Spleen (tissue), 11 donors: ENCODE results near the gene EFEMP2. TPM values are rescaled to one million over a fixed set of nuclear protein-coding genes. Genes with fewer than 3 reads are reported as not detected.

Source experiments
- DNase-seq: peaks from one replicate; pipeline ENCODE4 v3.0.0-alpha.2; 2020
- H3K27ac ChIP-seq, 8 donors: fragments of 200-600 bp; sonication (generic) in 7 of 8; 1 replicate in 4 of 8; 2 replicates in 4 of 8; pipeline versions ENCODE4 v1.5.0 to v1.8.0; 2016 to 2021; ENCODE audit warnings: inconsistent platforms in 4 of 8, mild to moderate bottlenecking in 4 of 8, moderate library complexity in 1 of 8
- H3K27me3 ChIP-seq, 7 donors: fragments of 200-600 bp; sonication (generic) in 6 of 7; replicated peaks in 1 of 7; 1 replicate in 4 of 7; 2 replicates in 3 of 7; pipeline versions ENCODE4 v1.5.0 to v1.8.0; 2016 to 2021; ENCODE audit warnings: inconsistent platforms in 3 of 7, mild to moderate bottlenecking in 1 of 7
- H3K36me3 ChIP-seq, 6 donors: fragments of 200-600 bp; sonication (generic) in 5 of 6; 1 replicate in 4 of 6; 2 replicates in 2 of 6; pipeline versions ENCODE4 v1.5.0 to v1.8.0; 2016 to 2021; ENCODE audit warnings: inconsistent platforms in 2 of 6
- H3K4me1 ChIP-seq, 6 donors: fragments of 200-600 bp; sonication (generic) in 5 of 6; 1 replicate in 3 of 6; 2 replicates in 3 of 6; pipeline versions ENCODE4 v1.5.0 to v1.8.0; 2016 to 2021; ENCODE audit warnings: inconsistent platforms in 3 of 6
- H3K4me3 ChIP-seq, 8 donors: fragments of 200-600 bp; sonication (generic) in 7 of 8; 1 replicate in 4 of 8; 2 replicates in 4 of 8; pipeline versions ENCODE4 v1.5.0 to v1.8.0; 2016 to 2021; ENCODE audit warnings: inconsistent platforms in 4 of 8, mild to moderate bottlenecking in 4 of 8, moderate library complexity in 2 of 8
- H3K9me3 ChIP-seq, 8 donors: fragments of 200-600 bp; sonication (generic) in 7 of 8; 1 replicate in 4 of 8; 2 replicates in 4 of 8; pipeline versions ENCODE4 v1.5.0 to v1.8.0; 2016 to 2021; ENCODE audit warnings: inconsistent platforms in 4 of 8
- CTCF ChIP-seq, 11 experiments: fragments of 200-600 bp in 7 of 11; fragments of 450-650 bp in 4 of 11; sonication (generic) in 4 of 11; IDR thresholded peaks in 8 of 11; conservative IDR thresholded peaks in 3 of 11; 1 replicate in 7 of 11; 2 replicates in 4 of 11; pipeline versions ENCODE4 v1.4.0 to v1.8.0; 2016 to 2021; ENCODE audit warnings: antibody characterized with exemption in 11 of 11, inconsistent platforms in 4 of 11, mild to moderate bottlenecking in 1 of 11
- POLR2A ChIP-seq, 3 donors: fragments of 450-650 bp; IDR thresholded peaks; one replicate each; pipeline ENCODE4 v1.5.1; 2017; ENCODE audit warnings: antibody characterized with exemption in 3 of 3, mild to moderate bottlenecking in 1 of 3
- POLR2AphosphoS5 ChIP-seq, 3 donors: sonication (generic); formaldehyde crosslinking; IDR thresholded peaks; one replicate each; pipeline ENCODE4 v1.5.1; 2017; ENCODE audit warnings: antibody characterized with exemption in 3 of 3
- WGBS, 5 donors: extraction: QIAGEN DNeasy Blood & Tissue Kit in 3 of 5; methylation state at CpG; one replicate each; pipeline versions ENCODE4 v1.1.5 to v1.1.7; 2013 to 2018; 5-methylcytosine and 5-hydroxymethylcytosine counted together
- intact Hi-C: fragments of 100-400 bp; cut with DNase I; formaldehyde crosslinking; loops from one replicate; pipeline ENCODE4 v1.15.0; 2023; ENCODE audit warnings: low total_unique reads
- polyA plus RNA-seq, 3 donors: library from polyadenylated mRNA; stranded (reverse); fragments of 200-250 nt; gene quantifications; one replicate each; pipeline ENCODE4 v1.2.1, GENCODE V29; 2013
- total RNA-seq, 7 donors: library from RNA; depleted of rRNA in 3 of 7; stranded (reverse); fragments of >200 nt in 3 of 7; fragmentation: NEBNext Ultra II Directional in 4 of 7; extraction: Animal tissue kit (Norgen Biotek cat#: 25700) in 4 of 7; gene quantifications; one replicate each; pipeline versions ENCODE4 v1.1.0 to v1.2.1, GENCODE V29; 2016 to 2021
- donor health status: healthy with polysubstance abuse.
- donor health status: DM: no; HTN: no; CAD: no; lungs with moderate emphysema.
- donor health status: DM: no; HTN: no; CAD: no.
- donor health status: Bipolar disorder and iron deficiency.
- donor health status: healthy.
- donor health status: DM: no; HTN: no; CAD: no.
- donor health status: DM: yes; HTN: yes; CAD: no.

The EFEMP2 gene
- total and polyA plus RNA-seq, 10 donors, result 21.0 to 53.5 (median 38.2) TPM

DNA sequence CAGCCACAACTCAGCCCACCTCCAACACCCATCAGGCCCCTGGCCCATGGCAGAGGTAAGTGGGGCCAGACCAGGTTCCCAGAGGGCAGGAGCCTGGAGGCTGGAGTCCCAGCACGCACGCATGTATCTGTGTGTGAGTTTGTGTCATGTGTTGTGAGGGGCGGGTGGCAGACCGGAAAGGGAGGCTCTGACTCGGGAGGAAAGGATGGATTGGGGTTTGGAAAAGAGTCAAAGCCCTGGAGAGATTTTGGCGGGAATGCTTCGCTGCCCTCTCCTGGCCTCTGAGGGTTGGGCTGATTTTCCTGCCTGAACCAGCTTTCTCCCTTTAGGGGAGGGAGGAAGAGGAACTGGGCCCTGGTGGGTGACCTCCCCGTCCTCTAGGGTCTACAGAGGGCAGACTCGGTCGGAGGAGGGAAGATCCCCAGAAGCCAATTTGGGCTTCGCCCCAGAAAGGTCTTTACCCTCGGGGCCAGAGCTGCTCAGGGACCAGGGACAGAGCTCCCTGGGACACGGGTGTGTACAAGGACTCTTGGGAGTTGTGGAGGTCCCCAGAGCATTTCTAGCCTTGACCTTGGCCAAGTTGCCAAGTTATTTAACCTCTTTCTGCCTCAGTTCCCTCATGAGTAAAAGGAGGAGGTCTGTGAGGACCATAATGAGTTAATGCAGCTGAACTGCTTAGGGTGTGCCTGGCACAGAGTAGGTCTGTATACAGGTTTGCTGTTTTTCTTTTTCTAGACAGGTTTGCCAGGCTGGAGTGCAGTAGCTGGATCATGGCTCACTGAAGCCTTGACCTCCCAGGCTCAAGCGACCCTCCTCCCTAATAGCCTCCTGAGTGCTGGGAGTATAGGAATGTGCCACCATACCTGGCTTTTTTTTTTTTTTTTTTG lies 39.3 kb upstream of the EFEMP2 start:
- peak overlapping the region in 5 of 8 donors; percentile 27 to 55 (median 45) for H3K27ac ChIP-seq
- no peaks in the 10 kb centered on the region for H3K9me3 ChIP-seq
- WGBS, 5 donors, result 18 to 36% (median 25%) methylated on average over 14 of the region's 14 CpGs
- no peak for TF ChIP-seq POLR2A (IDR thresholded peaks at IDR 0.05)
- peak in 4 of 11 experiments; percentile 7 to 40 (median 26) for TF ChIP-seq CTCF (IDR thresholded peaks at IDR 0.05 in 8 of 11, conservative IDR thresholded peaks at IDR 0.05 in 3 of 11)
- peak in 2 of 3 donors; percentile 39 to 50 for TF ChIP-seq POLR2AphosphoS5 (IDR thresholded peaks at IDR 0.05)
- H3K4me3 ChIP-seq, result no peak overlapping the region
- DNase-seq, result no peak
- H3K4me1 ChIP-seq, result peaks cover 24 to 51% (median 38%) of the 10 kb centered on the region in 6 donors
- H3K27me3 ChIP-seq, result peaks cover 0 to 24% (median 0%) of the 10 kb centered on the region in 7 donors
- intact Hi-C loops, result no loop called here
- peaks cover 0 to 5% (median 0%) of the 10 kb centered on the region in 6 donors for H3K36me3 ChIP-seq

GRCh38 chr11:65907878-65908277 lies 35.3 kb upstream of the EFEMP2 start:
- DNase-seq, result no peak
- H3K27me3 ChIP-seq, result peaks cover 0 to 24% (median 0%) of the 10 kb centered on the region in 7 donors
- no peaks in the 10 kb centered on the region for H3K36me3 ChIP-seq
- WGBS, 5 donors, result 77 to 93% (median 86%) methylated on average over 6 of the region's 6 CpGs
- peaks cover 3 to 18% (median 13%) of the 10 kb centered on the region in 6 donors for H3K4me1 ChIP-seq
- intact Hi-C loops, result no loop called here
- TF ChIP-seq POLR2A (IDR thresholded peaks at IDR 0.05) (no peak), POLR2AphosphoS5 (IDR thresholded peaks at IDR 0.05) (no peak), CTCF (IDR thresholded peaks at IDR 0.05 in 8 of 11, conservative IDR thresholded peaks at IDR 0.05 in 3 of 11) (no peak)
- no peak overlapping the region for H3K4me3 ChIP-seq
- H3K27ac ChIP-seq, result no peak overlapping the region
- H3K9me3 ChIP-seq, result no peaks in the 10 kb centered on the region

DNA sequence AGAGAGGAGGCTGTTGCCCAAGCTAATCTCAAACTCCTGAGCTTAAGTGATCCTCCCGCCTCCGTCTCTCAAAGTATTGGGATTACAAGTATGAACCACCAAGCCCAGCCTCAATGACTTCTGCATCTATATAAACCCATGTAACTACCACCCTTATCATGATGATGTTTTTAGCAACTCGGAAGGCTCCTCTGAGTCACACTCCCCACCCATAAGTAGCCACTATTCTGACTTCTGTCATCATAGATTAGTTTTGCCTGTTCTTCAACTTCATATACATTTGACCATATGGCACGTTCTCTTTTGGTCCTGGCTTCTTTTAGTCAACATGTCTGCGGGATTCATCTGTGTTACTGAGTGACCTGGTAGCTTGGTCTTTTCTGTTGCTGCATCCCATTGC lies 34.0 kb upstream of the EFEMP2 start:
- peaks cover 0 to 27% (median 0%) of the 10 kb centered on the region in 7 donors for H3K27me3 ChIP-seq
- intact Hi-C loops, result no loop called here
- TF ChIP-seq POLR2AphosphoS5 (IDR thresholded peaks at IDR 0.05) (no peak), POLR2A (IDR thresholded peaks at IDR 0.05) (no peak), CTCF (IDR thresholded peaks at IDR 0.05 in 8 of 11, conservative IDR thresholded peaks at IDR 0.05 in 3 of 11) (no peak)

DNA sequence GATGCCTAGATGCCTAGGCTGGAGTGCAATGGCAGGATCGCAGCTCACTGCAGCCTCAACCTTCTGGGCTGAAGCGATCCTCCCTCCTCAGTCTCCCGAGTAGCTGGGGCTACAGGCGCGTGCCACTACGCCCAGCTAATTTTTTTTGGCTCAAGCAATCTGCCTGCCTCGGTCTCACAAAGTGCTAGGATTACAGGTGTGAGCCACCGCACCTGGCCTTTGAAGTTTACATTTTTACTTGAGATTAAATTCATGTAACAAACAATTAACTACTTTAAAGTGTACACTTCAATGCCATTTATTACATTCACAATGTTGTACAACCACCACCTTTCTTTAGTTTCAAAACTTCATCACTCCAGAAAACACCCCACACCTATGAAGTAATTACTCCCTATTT lies 31.1 kb upstream of the EFEMP2 start:
- H3K36me3 ChIP-seq, result no peaks in the 10 kb centered on the region
- no peaks in the 10 kb centered on the region for H3K9me3 ChIP-seq
- intact Hi-C loops, result no loop called here
- no peak for DNase-seq
- H3K4me1 ChIP-seq, result peaks cover 10 to 32% (median 22%) of the 10 kb centered on the region in 6 donors
- WGBS, 5 donors, result 77 to 94% (median 84%) methylated on average over 8 of the region's 8 CpGs
- no peak overlapping the region for H3K4me3 ChIP-seq
- TF ChIP-seq POLR2AphosphoS5 (IDR thresholded peaks at IDR 0.05), result no peak
- no peak for TF ChIP-seq POLR2A (IDR thresholded peaks at IDR 0.05)
- H3K27me3 ChIP-seq, result peaks cover 0 to 34% (median 13%) of the 10 kb centered on the region in 7 donors
- no peak overlapping the region for H3K27ac ChIP-seq

More for the DNA sequence above, 34.0 kb upstream of the EFEMP2 start:
- no peak for DNase-seq
- Histone ChIP-seq H3K36me3 (no peaks in the 10 kb centered on the region), H3K4me1 (peaks cover 3 to 9% (median 5%) of the 10 kb centered on the region in 6 donors), H3K4me3 (no peak overlapping the region), H3K9me3 (no peaks in the 10 kb centered on the region), H3K27ac (no peak overlapping the region)
- WGBS, 5 donors, result 87 to 94% (median 88%) methylated on average over 5 of the region's 5 CpGs
